RWPE1 (cell line): ENCODE results near the gene OTOS.

Experiments used
- CTCF ChIA-PET: fragments of 350-600 bp; sonication (Branson Sonifier 250); formaldehyde crosslinking; extraction: SDS; loops from one replicate; lab custom pipeline; 2021; lab: Yijun Ruan, JAX
- POLR2A ChIA-PET: fragments of 400-600 bp; formaldehyde crosslinking; extraction: SDS; loops from one replicate; lab custom pipeline; 2020; ENCODE audit warnings: antibody characterized with exemption; ENCODE audit not compliant: low non-redundant PET; lab: Yijun Ruan, JAX
- DNase-seq: peaks from one replicate; pipeline ENCODE4 v3.0.0; 2012; ENCODE audit warnings: low spot score
- H3K27ac ChIP-seq: fragments of 450-650 bp; 2 replicates; pipeline ENCODE4 v1.5.1; 2017
- TF ChIP-seq, protein P1 (sequence below): fragments of 450-650 bp; conservative IDR thresholded peaks from 2 replicates; pipeline ENCODE4 v1.5.1; 2017; ENCODE audit warnings: low read depth, mild to moderate bottlenecking

OTOS gene

GRCh38 chr2:240105982-240106381 lies 34.5 kb downstream of the OTOS start:
- CTCF ChIA-PET = no interaction called here
- no peak for DNase-seq
- TF ChIP-seq, protein P1, sequence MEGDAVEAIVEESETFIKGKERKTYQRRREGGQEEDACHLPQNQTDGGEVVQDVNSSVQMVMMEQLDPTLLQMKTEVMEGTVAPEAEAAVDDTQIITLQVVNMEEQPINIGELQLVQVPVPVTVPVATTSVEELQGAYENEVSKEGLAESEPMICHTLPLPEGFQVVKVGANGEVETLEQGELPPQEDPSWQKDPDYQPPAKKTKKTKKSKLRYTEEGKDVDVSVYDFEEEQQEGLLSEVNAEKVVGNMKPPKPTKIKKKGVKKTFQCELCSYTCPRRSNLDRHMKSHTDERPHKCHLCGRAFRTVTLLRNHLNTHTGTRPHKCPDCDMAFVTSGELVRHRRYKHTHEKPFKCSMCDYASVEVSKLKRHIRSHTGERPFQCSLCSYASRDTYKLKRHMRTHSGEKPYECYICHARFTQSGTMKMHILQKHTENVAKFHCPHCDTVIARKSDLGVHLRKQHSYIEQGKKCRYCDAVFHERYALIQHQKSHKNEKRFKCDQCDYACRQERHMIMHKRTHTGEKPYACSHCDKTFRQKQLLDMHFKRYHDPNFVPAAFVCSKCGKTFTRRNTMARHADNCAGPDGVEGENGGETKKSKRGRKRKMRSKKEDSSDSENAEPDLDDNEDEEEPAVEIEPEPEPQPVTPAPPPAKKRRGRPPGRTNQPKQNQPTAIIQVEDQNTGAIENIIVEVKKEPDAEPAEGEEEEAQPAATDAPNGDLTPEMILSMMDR = no peak
- no peak overlapping the region for H3K27ac ChIP-seq
- POLR2A ChIA-PET = no interaction called here

- CTCF ChIA-PET = no interaction called here
- no peak for DNase-seq
- POLR2A ChIA-PET = no interaction called here
- TF ChIP-seq, protein P1 = no peak
- H3K27ac ChIP-seq = no peak overlapping the region
These were observed 37.3 kb downstream of the OTOS start for GRCh38 chr2:240103136-240103535.

DNA sequence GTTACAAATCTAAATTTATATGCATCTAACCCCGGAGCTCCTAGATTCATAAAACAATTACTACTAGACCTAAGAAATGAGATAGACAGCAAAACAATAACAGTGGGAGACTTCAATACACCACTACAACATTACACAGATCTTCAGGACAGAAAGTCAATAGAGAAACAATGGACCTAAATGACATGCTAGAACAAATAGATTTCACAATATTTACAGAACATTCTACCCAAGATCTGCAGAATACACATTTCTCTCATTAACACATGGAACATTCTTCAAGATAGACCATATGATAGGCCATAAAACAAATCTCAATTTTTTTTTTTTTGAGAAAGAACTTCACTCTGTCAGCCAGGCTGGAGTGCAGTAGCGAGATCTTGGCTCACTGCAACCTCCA lies 42.1 kb downstream of the OTOS start:
- ChIA-PET POLR2A (no interaction called here), CTCF (interaction anchor here (1.0 kb wide), 1 partner anchor 105 kb away, joined by 3 read pairs; no protein-coding TSS in a partner anchor)
- no peak overlapping the region for H3K27ac ChIP-seq
- TF ChIP-seq, protein P1 = no peak
- DNase-seq = no peak

GRCh38 chr2:240095556-240096523 lies 44.6 kb downstream of the OTOS start:
- no peak for DNase-seq
- POLR2A ChIA-PET = no interaction called here
- CTCF ChIA-PET = no interaction called here
- H3K27ac ChIP-seq = no peak overlapping the region
- TF ChIP-seq, protein P1 = no peak

DNA sequence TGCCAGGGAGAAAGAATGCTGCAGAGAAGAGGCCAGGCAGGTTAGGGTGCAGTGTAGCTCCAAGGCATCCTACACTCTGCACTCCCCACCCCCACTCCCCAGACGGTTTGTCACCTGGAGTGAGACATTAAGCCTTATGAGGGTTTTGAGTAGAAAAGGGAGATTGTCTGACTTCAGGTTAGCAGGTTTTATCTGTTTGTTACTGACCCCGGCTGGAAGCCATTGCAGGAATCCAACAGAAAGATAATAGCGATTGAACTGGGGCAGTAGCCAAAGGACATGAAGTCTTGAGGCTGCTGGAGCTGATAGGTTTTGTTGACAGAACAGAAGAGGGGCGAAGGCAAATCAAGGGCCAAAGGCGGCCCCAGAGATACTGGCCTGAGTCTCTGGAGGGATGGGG lies 51.2 kb downstream of the OTOS start:
- DNase-seq = no peak
- CTCF ChIA-PET = no interaction called here
- H3K27ac ChIP-seq = no peak overlapping the region
- POLR2A ChIA-PET = no interaction called here
- TF ChIP-seq, protein P1 = no peak
